HG02763 (cell line): ENCODE measurements around the gene RASGEF1B.
A peak's percentile ranks its signal among the peaks of the same experiment; 100 is the strongest.
"Not testable (repeated sequence)": the region's sequence is repeated elsewhere in the genome, so short reads cannot be mapped to it uniquely, and the experiment has no call there.

Source experiments
- ATAC-seq: cut with Tn5 transposase; IDR thresholded peaks from one replicate; pipeline ENCODE4 v1.9.1; 2021; ENCODE audit warnings: mild to moderate bottlenecking, moderate library complexity; ENCODE audit not compliant: unreplicated experiment

The RASGEF1B gene

GRCh38 chr4:81498551-81499099 is 26.9 kb upstream of the RASGEF1B start:
- ATAC-seq: no peak

- ATAC-seq: no peak
Observed at GRCh38 chr4:81498046-81498445, 26.3 kb upstream of the RASGEF1B start.

GRCh38 chr4:81495345-81495744 is 23.6 kb upstream of the RASGEF1B start:
- ATAC-seq: no peak

GRCh38 chr4:81494031-81494431 is 22.3 kb upstream of the RASGEF1B start:
- peak; percentile 73 for ATAC-seq

GRCh38 chr4:81492606-81493230 is 21.0 kb upstream of the RASGEF1B start:
- ATAC-seq: no peak

GRCh38 chr4:81491943-81492342 is 20.2 kb upstream of the RASGEF1B start:
- ATAC-seq: peak; percentile 41

- no peak for ATAC-seq
Observed at GRCh38 chr4:81490403-81491160, 18.9 kb upstream of the RASGEF1B start.

- ATAC-seq: no peak
Observed at GRCh38 chr4:81486502-81486901, 14.8 kb upstream of the RASGEF1B start.

- no peak for ATAC-seq
Observed at GRCh38 chr4:81485310-81485980, 13.7 kb upstream of the RASGEF1B start.

- ATAC-seq: no peak
Observed at GRCh38 chr4:81482326-81482725, 10.6 kb upstream of the RASGEF1B start.

GRCh38 chr4:81481151-81481550 is 9.4 kb upstream of the RASGEF1B start:
- ATAC-seq: no peak

GRCh38 chr4:81479573-81479972 is 7.9 kb upstream of the RASGEF1B start:
- ATAC-seq: not testable (repeated sequence)

GRCh38 chr4:81473331-81474265 is 1.9 kb upstream of the RASGEF1B start:
- ATAC-seq: not testable (repeated sequence)

GRCh38 chr4:81472281-81473182 is 825 bp upstream of the RASGEF1B start:
- peak; percentile 55 for ATAC-seq

GRCh38 chr4:81471298-81471587 is 464 bp downstream of the RASGEF1B start:
- no peak for ATAC-seq

GRCh38 chr4:81470456-81471297 is 1.0 kb downstream of the RASGEF1B start:
- ATAC-seq: no peak

GRCh38 chr4:81469781-81470455 is 1.8 kb downstream of the RASGEF1B start:
- no peak for ATAC-seq

- no peak for ATAC-seq
Observed at GRCh38 chr4:81468678-81469077, 3.0 kb downstream of the RASGEF1B start.

GRCh38 chr4:81467672-81467964 is 4.1 kb downstream of the RASGEF1B start:
- ATAC-seq: no peak
